CD14-positive monocyte (primary cell): ENCODE results near the gene NAT8. TPM values are rescaled to one million over a fixed set of nuclear protein-coding genes. Genes with fewer than 3 reads are reported as not detected.
"Not testable (repeated sequence)": the region's sequence is repeated elsewhere in the genome, so short reads cannot be mapped to it uniquely, and the experiment has no call there.

Experiments
- DNase-seq, 3 donors: peaks; one replicate each; pipeline ENCODE4 v3.0.0-alpha.2; 2011 to 2022
- H2AFZ ChIP-seq: 2 replicates; pipeline ENCODE4 v1.6.0; 2012; ENCODE audit warnings: mild to moderate bottlenecking, low read depth, low read length, inconsistent platforms; ENCODE audit not compliant: insufficient read depth, poor library complexity, severe bottlenecking
- H3K27ac ChIP-seq, 2 donors: 1 replicate in 1 of 2; 2 replicates in 1 of 2; pipeline ENCODE4 v1.5.1; 2012 to 2013; ENCODE audit warnings: low read length in 2 of 2, control low read depth in 1 of 2, inconsistent platforms in 1 of 2, low read depth in 1 of 2, mild to moderate bottlenecking in 1 of 2
- H3K27me3 ChIP-seq, 2 donors: one replicate each; pipeline versions ENCODE4 v1.6.0 to v1.6.1; 2011 to 2013; ENCODE audit warnings: low read length in 2 of 2; ENCODE audit not compliant: control insufficient read depth in 2 of 2, insufficient read depth in 2 of 2
- H3K36me3 ChIP-seq, 2 donors: replicated peaks in 1 of 2; 1 replicate in 1 of 2; 2 replicates in 1 of 2; pipeline versions ENCODE4 v1.5.1 to v1.6.1; 2012 to 2013; ENCODE audit warnings: low read length in 2 of 2, control low read depth in 1 of 2, inconsistent platforms in 1 of 2, mild to moderate bottlenecking in 1 of 2; ENCODE audit not compliant: insufficient read depth in 2 of 2, control insufficient read depth in 1 of 2
- H3K4me1 ChIP-seq, 2 donors: 1 replicate in 1 of 2; 2 replicates in 1 of 2; pipeline versions ENCODE4 v1.5.1 to v1.6.1; 2012 to 2013; ENCODE audit warnings: low read length in 2 of 2, control low read depth in 1 of 2, inconsistent platforms in 1 of 2, mild to moderate bottlenecking in 1 of 2, moderate library complexity in 1 of 2; ENCODE audit not compliant: insufficient read depth in 2 of 2, control insufficient read depth in 1 of 2
- H3K4me2 ChIP-seq: replicated peaks from 2 replicates; pipeline ENCODE3; 2012; ENCODE audit warnings: low read length, moderate library complexity, mild to moderate bottlenecking; ENCODE audit not compliant: poor library complexity, severe bottlenecking; ENCODE audit errors: extremely low read depth
- H3K4me3 ChIP-seq, 3 experiments: fragments of 200-600 bp in 1 of 3; sonication (generic) in 1 of 3; replicated peaks in 1 of 3; 1 replicate in 2 of 3; 2 replicates in 1 of 3; pipeline ENCODE4 v1.5.1; 2011 to 2013; ENCODE audit warnings: low read length in 3 of 3, mild to moderate bottlenecking in 3 of 3, control low read depth in 2 of 3, low read depth in 2 of 3, inconsistent platforms in 1 of 3, moderate library complexity in 1 of 3
- H3K79me2 ChIP-seq: 2 replicates; pipeline ENCODE4 v1.6.0; 2012; ENCODE audit warnings: mild to moderate bottlenecking, control low read depth, inconsistent platforms, low read length, moderate library complexity; ENCODE audit not compliant: insufficient read depth
- H3K9ac ChIP-seq: 2 replicates; pipeline ENCODE4 v1.6.0; 2017; ENCODE audit warnings: low read length, mild to moderate bottlenecking; ENCODE audit not compliant: insufficient read depth, poor library complexity, severe bottlenecking
- H3K9me3 ChIP-seq, 2 donors: replicated peaks in 1 of 2; 1 replicate in 1 of 2; 2 replicates in 1 of 2; pipeline versions ENCODE4 v1.5.1 to v1.6.1; 2012 to 2013; ENCODE audit warnings: low read length in 2 of 2, control low read depth in 1 of 2; ENCODE audit not compliant: control insufficient read depth in 1 of 2, insufficient read depth in 1 of 2
- H4K20me1 ChIP-seq: 2 replicates; pipeline ENCODE4 v1.6.0; 2012; ENCODE audit warnings: mild to moderate bottlenecking, low read length, control low read depth, moderate library complexity; ENCODE audit not compliant: insufficient read depth
- H3K27ac Mint-ChIP-seq, 7 donors: one replicate each; pipeline ENCODE4 v1.8.0; 2020; ENCODE audit warnings: mild to moderate bottlenecking in 7 of 7, mixed read lengths in 7 of 7, moderate library complexity in 6 of 7, inconsistent platforms in 2 of 7
- H3K27me3 Mint-ChIP-seq, 3 donors: one replicate each; pipeline ENCODE4 v1.8.0; 2021 to 2022; ENCODE audit warnings: low read depth in 3 of 3, mild to moderate bottlenecking in 3 of 3, mixed read lengths in 3 of 3, moderate library complexity in 3 of 3, inconsistent platforms in 1 of 3
- H3K36me3 Mint-ChIP-seq, 2 donors: one replicate each; pipeline ENCODE4 v1.8.0; 2020; ENCODE audit warnings: mixed read lengths in 2 of 2, inconsistent platforms in 1 of 2, mild to moderate bottlenecking in 1 of 2
- H3K4me1 Mint-ChIP-seq: one replicate; pipeline ENCODE4 v1.8.0; 2020; ENCODE audit warnings: mild to moderate bottlenecking, mixed read lengths
- H3K4me3 Mint-ChIP-seq, 2 donors: one replicate each; pipeline ENCODE4 v1.8.0; 2020; ENCODE audit warnings: mild to moderate bottlenecking in 2 of 2, mixed read lengths in 2 of 2, moderate library complexity in 1 of 2
- H3K9me3 Mint-ChIP-seq, 7 donors: one replicate each; pipeline ENCODE4 v1.8.0; 2020 to 2022; ENCODE audit warnings: mixed read lengths in 7 of 7, mild to moderate bottlenecking in 6 of 7, moderate library complexity in 6 of 7, inconsistent platforms in 2 of 7
- WGBS: methylation state at CpG from one replicate; pipeline ENCODE4 v1.1.5; 2013; ENCODE audit warnings: missing lambda C conversion rate; ENCODE audit not compliant: insufficient coverage; 5-methylcytosine and 5-hydroxymethylcytosine counted together
- intact Hi-C, 2 donors: fragments of 100-400 bp; cut with micrococcal nuclease; formaldehyde crosslinking; loops; one replicate each; pipeline versions ENCODE4 v1.15.0 to v1.15.1; 2023
- polyA plus RNA-seq, 3 donors: library from polyadenylated mRNA; depleted of rRNA in 1 of 3; unstranded in 2 of 3; stranded (reverse) in 1 of 3; fragments of 300-500 nt in 2 of 3; fragments of >200 nt in 1 of 3; fragmentation: Illumina TruSeq in 2 of 3; gene quantifications; 1 replicate in 2 of 3; 2 replicates in 1 of 3; pipeline ENCODE4 v1.2.3, GENCODE V29; 2012 to 2021

NAT8 gene
- polyA plus RNA-seq, 3 donors = not detected

DNA sequence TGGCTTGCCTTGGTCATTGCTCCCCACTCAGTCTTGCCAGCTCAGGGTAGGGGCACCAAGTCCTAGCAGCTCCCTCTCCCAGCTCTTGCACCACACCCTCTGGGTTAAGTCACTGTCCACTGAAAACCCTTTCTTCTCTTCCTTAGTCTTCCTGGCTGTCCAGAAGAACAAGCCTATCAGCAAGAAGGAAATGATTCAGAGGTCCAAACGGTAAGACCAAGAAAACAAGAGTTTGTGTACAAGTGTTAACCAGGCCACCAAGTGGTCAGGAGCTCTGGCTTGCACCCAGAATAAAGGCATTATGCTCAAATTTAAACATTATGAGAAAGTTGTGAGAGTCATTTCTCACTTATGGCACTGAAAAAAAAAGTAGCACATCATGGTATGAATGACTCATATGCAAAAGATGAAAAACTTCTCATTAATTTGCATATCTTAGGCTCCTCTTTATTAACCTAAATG is 32.5 kb upstream of the NAT8 start:
- not testable (repeated sequence) for H3K4me2 ChIP-seq

DNA sequence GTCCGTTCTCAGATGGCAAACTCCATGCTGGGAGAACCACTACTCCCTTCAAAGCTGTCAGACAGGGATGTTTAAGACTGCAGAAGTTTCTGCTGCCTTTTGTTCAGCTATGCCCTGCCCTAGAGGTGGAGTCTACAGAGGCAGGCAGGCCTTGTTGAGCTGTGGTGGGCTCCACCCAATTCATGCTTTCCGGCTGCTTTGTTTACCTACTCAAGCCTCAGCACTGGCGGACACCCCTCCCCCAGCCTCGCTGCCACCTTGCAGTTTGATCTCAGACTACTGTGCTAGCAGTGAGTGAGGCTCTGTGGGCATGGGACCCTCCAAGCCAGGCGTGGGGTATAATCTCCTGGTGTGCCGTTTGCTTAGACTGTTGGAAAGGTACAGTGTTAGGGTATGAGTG is 27.8 kb upstream of the NAT8 start:
- H2AFZ ChIP-seq, H4K20me1 ChIP-seq, H3K27me3 Mint-ChIP-seq, H3K27me3 ChIP-seq, H3K9me3 ChIP-seq, DNase-seq, H3K9me3 Mint-ChIP-seq, H3K79me2 ChIP-seq, H3K9ac ChIP-seq, H3K36me3 ChIP-seq, H3K27ac Mint-ChIP-seq, H3K4me1 Mint-ChIP-seq, H3K4me3 Mint-ChIP-seq, H3K27ac ChIP-seq, H3K4me1 ChIP-seq, H3K4me3 ChIP-seq, H3K4me2 ChIP-seq, H3K36me3 Mint-ChIP-seq, intact Hi-C loops: not testable (repeated sequence)
- 100% methylated on average over 3 of the region's 6 CpGs for WGBS

More for the DNA sequence above, 32.5 kb upstream of the NAT8 start:
- DNase-seq, intact Hi-C loops, H3K4me1 ChIP-seq, H3K36me3 ChIP-seq, H3K79me2 ChIP-seq, H3K4me3 ChIP-seq, H3K9ac ChIP-seq, H3K27me3 Mint-ChIP-seq, H3K4me3 Mint-ChIP-seq, H3K9me3 Mint-ChIP-seq, H3K27ac ChIP-seq, H4K20me1 ChIP-seq, H3K4me1 Mint-ChIP-seq, H2AFZ ChIP-seq, H3K36me3 Mint-ChIP-seq, H3K27me3 ChIP-seq, H3K9me3 ChIP-seq, H3K27ac Mint-ChIP-seq: not testable (repeated sequence)
- 57% methylated on average over 1 of the region's 1 CpG for whole genome bisulfite sequencing

DNA sequence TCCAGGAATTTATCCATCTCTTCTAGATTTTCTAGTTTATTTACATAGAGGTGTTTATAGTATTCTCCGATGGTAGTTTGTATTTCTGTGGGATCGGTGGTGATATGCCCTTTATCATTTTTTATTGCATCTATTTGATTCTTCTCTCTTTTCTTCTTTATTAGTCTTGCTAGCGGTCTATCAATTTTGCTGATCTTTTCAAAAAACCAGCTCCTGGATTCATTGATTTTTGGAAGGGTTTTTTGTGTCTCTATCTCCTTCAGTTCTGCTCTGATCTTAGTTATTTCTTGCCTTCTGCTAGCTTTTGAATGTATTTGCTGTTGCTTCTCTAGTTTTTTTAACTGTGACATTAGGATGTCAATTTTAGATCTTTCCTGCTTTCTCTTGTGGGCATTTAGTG is 25.0 kb upstream of the NAT8 start:
- no CpG with 5 or more reads among the region's 3 CpGs for WGBS
- not testable (repeated sequence) for H3K27me3 Mint-ChIP-seq

More for the DNA sequence above, 25.0 kb upstream of the NAT8 start:
- H4K20me1 ChIP-seq, H3K36me3 Mint-ChIP-seq, H3K27ac Mint-ChIP-seq, intact Hi-C loops, H3K79me2 ChIP-seq, H3K36me3 ChIP-seq, H3K4me1 ChIP-seq, H3K9me3 ChIP-seq, H3K9ac ChIP-seq, H3K4me2 ChIP-seq, DNase-seq, H3K9me3 Mint-ChIP-seq, H3K27ac ChIP-seq, H2AFZ ChIP-seq, H3K4me1 Mint-ChIP-seq, H3K27me3 ChIP-seq, H3K4me3 Mint-ChIP-seq, H3K4me3 ChIP-seq: not testable (repeated sequence)
